DOHH2 (cell line): ENCODE data around the gene EIF3CL.
"Not testable (repeated sequence)": the region's sequence is repeated elsewhere in the genome, so short reads cannot be mapped to it uniquely, and the experiment has no call there.

Experiments used
- H3F3A ChIP-seq: fragments of 200-600 bp; sonication (generic), shearing (Covaris generic); 2 replicates; pipeline ENCODE4 v1.6.0; 2016; ENCODE audit warnings: antibody characterized with exemption, mild to moderate bottlenecking; ENCODE audit not compliant: control insufficient read depth, insufficient read depth
- H3K27ac ChIP-seq: fragments of 200-600 bp; sonication (generic); 2 replicates; pipeline ENCODE4 v1.5.1; 2014; ENCODE audit warnings: low read depth, mild to moderate bottlenecking, low read length, moderate library complexity
- H3K27me3 ChIP-seq: fragments of 200-600 bp; sonication (generic); 2 replicates; pipeline ENCODE4 v1.6.1; 2014; ENCODE audit warnings: mild to moderate bottlenecking, low read length, mixed read lengths; ENCODE audit not compliant: control insufficient read depth
- H3K36me3 ChIP-seq: fragments of 200-600 bp; sonication (generic); 2 replicates; pipeline ENCODE4 v1.6.1; 2014; ENCODE audit warnings: mild to moderate bottlenecking, low read length, moderate library complexity, mixed read lengths; ENCODE audit not compliant: control insufficient read depth
- H3K4me1 ChIP-seq: fragments of 200-600 bp; sonication (generic); 2 replicates; pipeline ENCODE4 v1.6.1; 2014; ENCODE audit warnings: mild to moderate bottlenecking, low read length, mixed read lengths; ENCODE audit not compliant: control insufficient read depth
- H3K4me2 ChIP-seq: fragments of 200-600 bp; sonication (generic); 2 replicates; pipeline ENCODE4 v1.6.0; 2014; ENCODE audit warnings: mild to moderate bottlenecking, low read length, moderate library complexity
- H3K4me3 ChIP-seq: fragments of 200-600 bp; sonication (generic); 2 replicates; pipeline ENCODE4 v1.5.1; 2014; ENCODE audit warnings: mild to moderate bottlenecking, low read length, mixed read lengths
- H3K79me2 ChIP-seq: fragments of 200-600 bp; sonication (generic); 2 replicates; pipeline ENCODE4 v1.6.1; 2014; ENCODE audit warnings: mild to moderate bottlenecking, low read length, mixed read lengths; ENCODE audit not compliant: control insufficient read depth
- H3K9me2 ChIP-seq: fragments of 200-600 bp; sonication (generic); replicated peaks from 2 replicates; pipeline ENCODE4 v1.6.1; 2014; ENCODE audit warnings: mild to moderate bottlenecking, low read length, mixed read lengths; ENCODE audit not compliant: control insufficient read depth
- H3K9me3 ChIP-seq: fragments of 200-600 bp; sonication (generic); 2 replicates; pipeline ENCODE4 v1.6.1; 2014; ENCODE audit warnings: antibody characterized with exemption, low read length, mixed read lengths; ENCODE audit not compliant: control insufficient read depth, insufficient read depth
- H4K20me1 ChIP-seq: fragments of 200-600 bp; sonication (generic); 2 replicates; pipeline ENCODE4 v1.6.0; 2014; ENCODE audit warnings: low read depth, mild to moderate bottlenecking, antibody characterized with exemption, low read length, moderate library complexity; ENCODE audit not compliant: control insufficient read depth, insufficient read depth

The EIF3CL gene

GRCh38 chr16:28374281-28374680 lies 29.4 kb downstream of the EIF3CL start:
- H3K36me3 ChIP-seq, H3K79me2 ChIP-seq, H3K4me1 ChIP-seq, H3K27ac ChIP-seq, H3K27me3 ChIP-seq, H4K20me1 ChIP-seq, H3K4me2 ChIP-seq, H3K9me2 ChIP-seq, H3K9me3 ChIP-seq, H3F3A ChIP-seq, H3K4me3 ChIP-seq: not testable (repeated sequence)

GRCh38 chr16:28367926-28368325 lies 35.7 kb downstream of the EIF3CL start:
- not testable (repeated sequence) for H4K20me1 ChIP-seq, H3F3A ChIP-seq, H3K9me2 ChIP-seq, H3K4me2 ChIP-seq, H3K4me3 ChIP-seq, H3K79me2 ChIP-seq, H3K27me3 ChIP-seq, H3K27ac ChIP-seq, H3K4me1 ChIP-seq, H3K9me3 ChIP-seq, H3K36me3 ChIP-seq

GRCh38 chr16:28364268-28365173 lies 39.1 kb downstream of the EIF3CL start:
- peak overlapping the region; percentile 58 for H3K4me2 ChIP-seq
- not testable (repeated sequence) for H3K27ac ChIP-seq, H3F3A ChIP-seq, H4K20me1 ChIP-seq, H3K9me3 ChIP-seq, H3K79me2 ChIP-seq, H3K9me2 ChIP-seq, H3K27me3 ChIP-seq, H3K4me1 ChIP-seq, H3K36me3 ChIP-seq
- H3K4me3 ChIP-seq, result peak overlapping the region; percentile 54

DNA sequence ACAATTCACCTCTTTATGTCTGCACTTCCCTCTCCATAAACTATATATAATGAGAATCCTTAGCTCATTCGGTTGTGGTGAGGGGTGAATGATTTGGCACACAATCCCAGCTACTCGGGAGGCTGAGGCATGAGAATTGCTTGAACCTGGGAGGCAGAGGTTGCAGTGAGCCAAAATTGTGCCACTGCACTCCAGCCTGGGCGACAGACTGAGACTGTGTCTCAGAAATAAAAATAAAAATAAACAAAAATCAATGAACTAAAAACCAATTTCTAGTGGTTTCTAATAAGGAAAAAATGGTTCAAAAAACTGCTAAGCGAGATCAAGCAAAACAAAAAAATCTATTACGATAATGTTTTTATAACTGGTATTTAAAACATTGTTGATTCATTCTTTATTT lies 40.2 kb downstream of the EIF3CL start, which contains the start of gene NPIPB6:
NPIPB6 (minus strand) TSS at position 101 of the 400 bp plus-strand sequence. CDS start 686 bp downstream, outside the sequence.
- not testable (repeated sequence) for H3K27me3 ChIP-seq, H3K9me2 ChIP-seq, H3K4me1 ChIP-seq, H3K27ac ChIP-seq, H3K4me3 ChIP-seq, H4K20me1 ChIP-seq, H3F3A ChIP-seq, H3K36me3 ChIP-seq, H3K4me2 ChIP-seq, H3K79me2 ChIP-seq, H3K9me3 ChIP-seq

DNA sequence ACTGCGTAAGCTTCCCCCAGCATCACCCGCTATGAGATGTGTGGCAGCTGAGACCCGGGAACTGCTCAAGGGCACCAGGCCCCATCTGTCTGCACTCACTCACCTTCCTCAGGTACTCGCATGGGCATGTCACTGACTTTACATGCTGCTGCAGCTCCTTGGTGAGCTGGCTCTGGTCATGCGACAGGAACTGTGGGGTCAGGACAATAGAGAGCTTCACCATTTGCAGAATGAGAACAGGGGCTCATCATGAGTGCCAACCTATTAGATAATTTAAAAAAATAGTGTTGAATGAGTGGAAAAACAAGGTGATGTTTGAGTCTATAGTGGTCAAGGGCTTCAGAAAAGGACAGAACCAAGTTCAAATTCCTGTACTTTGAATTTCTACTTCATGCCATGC lies 41.0 kb downstream of the EIF3CL start:
- not testable (repeated sequence) for H3K4me1 ChIP-seq, H3K27ac ChIP-seq, H3F3A ChIP-seq, H3K27me3 ChIP-seq, H3K79me2 ChIP-seq, H3K9me3 ChIP-seq, H3K9me2 ChIP-seq, H3K4me2 ChIP-seq, H4K20me1 ChIP-seq, H3K4me3 ChIP-seq, H3K36me3 ChIP-seq

GRCh38 chr16:28338230-28338629 lies 65.4 kb downstream of the EIF3CL start:
- not testable (repeated sequence) for H3F3A ChIP-seq, H3K36me3 ChIP-seq, H3K27ac ChIP-seq, H3K4me1 ChIP-seq, H4K20me1 ChIP-seq, H3K4me2 ChIP-seq, H3K4me3 ChIP-seq, H3K9me2 ChIP-seq, H3K79me2 ChIP-seq, H3K9me3 ChIP-seq, H3K27me3 ChIP-seq

- H4K20me1 ChIP-seq, H3K36me3 ChIP-seq, H3K4me2 ChIP-seq, H3K79me2 ChIP-seq, H3K27me3 ChIP-seq, H3K27ac ChIP-seq, H3K9me2 ChIP-seq, H3K4me3 ChIP-seq, H3F3A ChIP-seq, H3K9me3 ChIP-seq, H3K4me1 ChIP-seq: not testable (repeated sequence)
These were observed 66.5 kb downstream of the EIF3CL start for GRCh38 chr16:28336940-28337710.

GRCh38 chr16:28335678-28336077 lies 68.0 kb downstream of the EIF3CL start:
- H3K9me3 ChIP-seq, H3K79me2 ChIP-seq, H3K4me2 ChIP-seq, H3K36me3 ChIP-seq, H3K9me2 ChIP-seq, H3K4me3 ChIP-seq, H3K4me1 ChIP-seq, H3K27me3 ChIP-seq, H3F3A ChIP-seq, H3K27ac ChIP-seq, H4K20me1 ChIP-seq: not testable (repeated sequence)
